Measurements from ENCODE around the gene COL6A1. TPM values are rescaled to one million over a fixed set of nuclear protein-coding genes. Genes with fewer than 3 reads are reported as not detected.

COL6A1 gene
- total and polyA plus RNA-seq, 2 of the 4 experiments (the other 2 are of a cell fraction), result 173 to 1,578 TPM

GRCh38 chr21:45959182-45959581 lies 22.4 kb upstream of the COL6A1 start:
- in situ Hi-C loops (cut with MboI; ENCODE audit: low sequenced_read_pairs), result no loop called here
- no peak overlapping the region for H3K4me2 ChIP-seq (ENCODE audit: low read depth, low read length)

More at GRCh38 chr21:45959182-45959581, 22.4 kb upstream of the COL6A1 start:
- H3K23ac ChIP-seq (ENCODE audit: low read depth, low read length), result no peak overlapping the region
- no peak overlapping the region for H2AK5ac ChIP-seq (ENCODE audit: low read depth, low read length)
- no peak overlapping the region for H3K9ac ChIP-seq (ENCODE audit: low read depth, low read length)
- peak overlapping the region; percentile 1; the same call in 1 of the 2 replicates for H2BK20ac ChIP-seq (ENCODE audit: low read depth, low read length)
- H4K8ac ChIP-seq (ENCODE audit: low read depth in 2 of 2, low read length in 2 of 2), result no peak overlapping the region
- CTCF ChIA-PET, result no interaction called here
- no peaks in the 10 kb centered on the region for H4K20me1 ChIP-seq (ENCODE audit: insufficient read depth, low read length)
- 17% methylated on average over 1 of the region's 5 CpGs; no CpG with 5 or more reads in 1 of the 2 experiments for WGBS, 2 experiments (ENCODE audit: extremely low coverage in 2 of 2, insufficient read length in 1 of 2)
- no peak overlapping the region for H4K91ac ChIP-seq (ENCODE audit: insufficient read depth, low read depth, low read length)
- H3K4ac ChIP-seq (ENCODE audit: low read depth, low read length), result no peak overlapping the region
- POLR2A ChIA-PET (ENCODE audit: unreplicated experiment), result no interaction called here
- H2BK15ac ChIP-seq (ENCODE audit: low read depth, low read length), result no peak overlapping the region
- dilution Hi-C loops (cut with HindIII; ENCODE audit: low sequenced_read_pairs, unreplicated experiment) (no loop called here), intact Hi-C loops (cut with micrococcal nuclease) (no loop called here)
- no peak overlapping the region for H2AFZ ChIP-seq (replicated peaks; ENCODE audit: low read length, poor library complexity)
- no peak for DNase-seq
- peaks cover 4% of the 10 kb centered on the region; the same call in 1 of the 2 replicates for H3K9me3 ChIP-seq (ENCODE audit: control insufficient read depth, insufficient read depth, low read length)
- H3K56ac ChIP-seq (ENCODE audit: extremely low read depth, insufficient read depth, low read length), result no peak overlapping the region
- H3K18ac ChIP-seq (ENCODE audit: low read depth, low read length), result no peak overlapping the region
- no peak for ATAC-seq (ENCODE audit: low read depth)
- no peak overlapping the region for H2BK5ac ChIP-seq (ENCODE audit: low read depth, low read length, poor library complexity, severe bottlenecking)
- H3K79me1 ChIP-seq (ENCODE audit: low read depth in 1 of 2, low read length in 2 of 2), result no peaks in the 10 kb centered on the region
- H4K5ac ChIP-seq (ENCODE audit: low read depth, low read length), result no peak overlapping the region
- no peaks in the 10 kb centered on the region for H3K27me3 ChIP-seq (ENCODE audit: control insufficient read depth, insufficient read depth, low read length)
- TF ChIP-seq, protein P1, sequence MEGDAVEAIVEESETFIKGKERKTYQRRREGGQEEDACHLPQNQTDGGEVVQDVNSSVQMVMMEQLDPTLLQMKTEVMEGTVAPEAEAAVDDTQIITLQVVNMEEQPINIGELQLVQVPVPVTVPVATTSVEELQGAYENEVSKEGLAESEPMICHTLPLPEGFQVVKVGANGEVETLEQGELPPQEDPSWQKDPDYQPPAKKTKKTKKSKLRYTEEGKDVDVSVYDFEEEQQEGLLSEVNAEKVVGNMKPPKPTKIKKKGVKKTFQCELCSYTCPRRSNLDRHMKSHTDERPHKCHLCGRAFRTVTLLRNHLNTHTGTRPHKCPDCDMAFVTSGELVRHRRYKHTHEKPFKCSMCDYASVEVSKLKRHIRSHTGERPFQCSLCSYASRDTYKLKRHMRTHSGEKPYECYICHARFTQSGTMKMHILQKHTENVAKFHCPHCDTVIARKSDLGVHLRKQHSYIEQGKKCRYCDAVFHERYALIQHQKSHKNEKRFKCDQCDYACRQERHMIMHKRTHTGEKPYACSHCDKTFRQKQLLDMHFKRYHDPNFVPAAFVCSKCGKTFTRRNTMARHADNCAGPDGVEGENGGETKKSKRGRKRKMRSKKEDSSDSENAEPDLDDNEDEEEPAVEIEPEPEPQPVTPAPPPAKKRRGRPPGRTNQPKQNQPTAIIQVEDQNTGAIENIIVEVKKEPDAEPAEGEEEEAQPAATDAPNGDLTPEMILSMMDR (conservative IDR thresholded peaks at IDR 0.05; ENCODE audit: low read depth, low read length), result no peak
- TF ChIP-seq CHD1 (IDR thresholded peaks at IDR 0.05; ENCODE audit: low read depth, low read length), result no peak
- no peak for TF ChIP-seq MXI1 (IDR thresholded peaks at IDR 0.05; ENCODE audit: borderline replicate concordance, low read depth, low read length)
- TF ChIP-seq, protein P2, sequence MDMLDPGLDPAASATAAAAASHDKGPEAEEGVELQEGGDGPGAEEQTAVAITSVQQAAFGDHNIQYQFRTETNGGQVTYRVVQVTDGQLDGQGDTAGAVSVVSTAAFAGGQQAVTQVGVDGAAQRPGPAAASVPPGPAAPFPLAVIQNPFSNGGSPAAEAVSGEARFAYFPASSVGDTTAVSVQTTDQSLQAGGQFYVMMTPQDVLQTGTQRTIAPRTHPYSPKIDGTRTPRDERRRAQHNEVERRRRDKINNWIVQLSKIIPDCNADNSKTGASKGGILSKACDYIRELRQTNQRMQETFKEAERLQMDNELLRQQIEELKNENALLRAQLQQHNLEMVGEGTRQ (IDR thresholded peaks at IDR 0.05; ENCODE audit: low read depth, low read length), result no peak
- no peak for TF ChIP-seq MAFK (IDR thresholded peaks at IDR 0.05; ENCODE audit: low read depth, low read length)
- TF ChIP-seq RFX5 (IDR thresholded peaks at IDR 0.05; ENCODE audit: low read depth, low read length), result no peak
- TF ChIP-seq RCOR1 (IDR thresholded peaks at IDR 0.05; ENCODE audit: insufficient replicate concordance, low read length), result no peak
- no peak for TF ChIP-seq SMC3 (IDR thresholded peaks at IDR 0.05; ENCODE audit: low read depth, low read length)
- no peak for TF ChIP-seq CEBPB (IDR thresholded peaks at IDR 0.05; ENCODE audit: low read depth, low read length)
- no peak for TF ChIP-seq FOS (IDR thresholded peaks at IDR 0.05; ENCODE audit: low read depth, low read length)
- H3K14ac ChIP-seq (replicated peaks; ENCODE audit: low read depth, low read length), result no peak overlapping the region
- no peak overlapping the region for H2AK9ac ChIP-seq (replicated peaks; ENCODE audit: low read depth, low read length, poor library complexity)
- 0 out of 2 replicates have a peak, but pooled peaks cover 5% of the 10 kb centered on the region for H3K9me1 ChIP-seq (ENCODE audit: insufficient read depth, low read length)
- H2BK120ac ChIP-seq (ENCODE audit: low read depth, low read length), result no peak overlapping the region
- H3K27ac ChIP-seq (ENCODE audit: insufficient read depth, low read length), result no peak overlapping the region
- H3K4me1 ChIP-seq (ENCODE audit: control insufficient read depth, insufficient read depth, low read length), result peaks cover 2% of the 10 kb centered on the region; the same call in 1 of the 2 replicates
- no peak overlapping the region for H3K4me3 ChIP-seq (ENCODE audit: insufficient read depth, low read depth, low read length)
- no peaks in the 10 kb centered on the region for H3K36me3 ChIP-seq (ENCODE audit: control insufficient read depth, insufficient read depth, low read length)
- BruUV-seq (replicated peaks), result no TSS peak

Measured in IMR-90 (cell line).